HEK293 (cell line): ENCODE measurements around the gene CASP14.

Source experiments
- CTCF ChIP-seq: fragments of 450-650 bp; formaldehyde crosslinking; IDR thresholded peaks from 2 replicates; pipeline ENCODE4 v1.5.1; 2016; ENCODE audit warnings: missing biosample characterization, missing genetic modification characterization
- GLIS2 ChIP-seq: fragments of 450-650 bp; formaldehyde crosslinking; IDR thresholded peaks from 2 replicates; pipeline ENCODE4 v1.5.1; 2016; ENCODE audit warnings: missing biosample characterization, missing genetic modification characterization
- HOXA7 ChIP-seq: sonication (generic); formaldehyde crosslinking; IDR thresholded peaks from 2 replicates; pipeline ENCODE4 v1.8.1; 2022; ENCODE audit warnings: missing genetic modification reagents, borderline replicate concordance
- KLF16 ChIP-seq: fragments of 450-650 bp; formaldehyde crosslinking; IDR thresholded peaks from 2 replicates; pipeline ENCODE4 v1.5.1; 2017; ENCODE audit warnings: missing biosample characterization, missing genetic modification characterization
- PATZ1 ChIP-seq: fragments of 450-650 bp; formaldehyde crosslinking; IDR thresholded peaks from 2 replicates; pipeline ENCODE4 v1.5.1; 2016; ENCODE audit warnings: missing biosample characterization, missing genetic modification characterization
- TRIM28 ChIP-seq: IDR thresholded peaks from 2 replicates; pipeline ENCODE4 v1.6.1; 2011; ENCODE audit warnings: low read length, control low read depth, borderline replicate concordance
- TSHZ1 ChIP-seq: fragments of 450-650 bp; formaldehyde crosslinking; IDR thresholded peaks from 2 replicates; pipeline ENCODE4 v1.5.1; 2016; ENCODE audit warnings: missing biosample characterization, missing genetic modification characterization, borderline replicate concordance
- ZBTB1 ChIP-seq: fragments of 450-650 bp; formaldehyde crosslinking; IDR thresholded peaks from 2 replicates; pipeline ENCODE4 v1.5.1; 2016; ENCODE audit warnings: missing biosample characterization, missing genetic modification characterization
- ZNF23 ChIP-seq: fragments of 450-650 bp; formaldehyde crosslinking; IDR thresholded peaks from 2 replicates; pipeline ENCODE4 v1.5.1; 2016; ENCODE audit warnings: missing biosample characterization, missing genetic modification characterization, borderline replicate concordance
- ZNF274 ChIP-seq, 2 experiments: fragments of 200-500 bp in 1 of 2; fragments of 450-650 bp in 1 of 2; sonication (Bioruptor generic) in 1 of 2; formaldehyde crosslinking in 1 of 2; IDR thresholded peaks; 2 replicates each; pipeline versions ENCODE4 v1.5.1 to v1.6.1; 2014 to 2016; ENCODE audit warnings: borderline replicate concordance in 1 of 2, inconsistent platforms in 1 of 2, low read length in 1 of 2, missing biosample characterization in 1 of 2, missing genetic modification characterization in 1 of 2
- ZNF350 ChIP-seq: fragments of 450-650 bp; formaldehyde crosslinking; IDR thresholded peaks from 2 replicates; pipeline ENCODE4 v1.5.0; 2017; ENCODE audit warnings: missing biosample characterization, mild to moderate bottlenecking, missing genetic modification characterization
- ZNF571 ChIP-seq: fragments of 450-650 bp; formaldehyde crosslinking; IDR thresholded peaks from 2 replicates; pipeline ENCODE4 v1.5.0; 2017; ENCODE audit warnings: missing biosample characterization, missing genetic modification characterization
- TF ChIP-seq, protein P1 (sequence below): fragments of 450-650 bp; formaldehyde crosslinking; IDR thresholded peaks from 2 replicates; pipeline ENCODE4 v1.5.1; 2017; ENCODE audit warnings: missing biosample characterization, mild to moderate bottlenecking, missing genetic modification characterization, moderate library complexity

- no peak for TF ChIP-seq TRIM28
- no peak for TF ChIP-seq ZBTB1 (tag by site-specific recombination)
- TF ChIP-seq HOXA7 (CRISPR knock-in tag), result no peak
- no peak for TF ChIP-seq ZNF274 (IDR thresholded peaks at IDR 0.05; ENCODE audit: low read length)
- TF ChIP-seq ZNF274 (tag by site-specific recombination; IDR thresholded peaks at IDR 0.05; ENCODE audit: borderline replicate concordance), result no peak
- TF ChIP-seq CTCF (tag by site-specific recombination), result no peak
- no peak for TF ChIP-seq PATZ1 (tag by site-specific recombination)
- no peak for TF ChIP-seq ZNF23 (tag by site-specific recombination)
- TF ChIP-seq KLF16 (tag by site-specific recombination), result no peak
- TF ChIP-seq ZNF571 (tag by site-specific recombination), result no peak
- TF ChIP-seq, protein P1, sequence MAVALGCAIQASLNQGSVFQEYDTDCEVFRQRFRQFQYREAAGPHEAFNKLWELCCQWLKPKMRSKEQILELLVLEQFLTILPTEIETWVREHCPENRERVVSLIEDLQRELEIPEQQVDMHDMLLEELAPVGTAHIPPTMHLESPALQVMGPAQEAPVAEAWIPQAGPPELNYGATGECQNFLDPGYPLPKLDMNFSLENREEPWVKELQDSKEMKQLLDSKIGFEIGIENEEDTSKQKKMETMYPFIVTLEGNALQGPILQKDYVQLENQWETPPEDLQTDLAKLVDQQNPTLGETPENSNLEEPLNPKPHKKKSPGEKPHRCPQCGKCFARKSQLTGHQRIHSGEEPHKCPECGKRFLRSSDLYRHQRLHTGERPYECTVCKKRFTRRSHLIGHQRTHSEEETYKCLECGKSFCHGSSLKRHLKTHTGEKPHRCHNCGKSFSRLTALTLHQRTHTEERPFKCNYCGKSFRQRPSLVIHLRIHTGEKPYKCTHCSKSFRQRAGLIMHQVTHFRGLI (tag by site-specific recombination), result no peak
- no peak for TF ChIP-seq ZNF350 (tag by site-specific recombination)
- no peak for TF ChIP-seq TSHZ1 (tag by site-specific recombination)
- TF ChIP-seq GLIS2 (tag by site-specific recombination), result no peak
Measured at GRCh38 chr19:15104003-15104402, 54.7 kb downstream of the CASP14 start.
